NOMO-1 (cell line): ENCODE measurements around the gene LRPAP1.
"Not testable (repeated sequence)": the region's sequence is repeated elsewhere in the genome, so short reads cannot be mapped to it uniquely, and the experiment has no call there.

Experiments
- DNase-seq, 2 experiments: peaks; one replicate each; lab custom pipeline; 2025; ENCODE audit not compliant: unreplicated experiment in 2 of 2; lab: John Stamatoyannopoulos, UW

The LRPAP1 gene

GRCh38 chr4:3562127-3562526 lies 29.9 kb upstream of the LRPAP1 start:
- DNase-seq = not testable (repeated sequence)

GRCh38 chr4:3560465-3560864 lies 28.2 kb upstream of the LRPAP1 start:
- not testable (repeated sequence) for DNase-seq

GRCh38 chr4:3559381-3560290 lies 27.4 kb upstream of the LRPAP1 start:
- not testable (repeated sequence) for DNase-seq

GRCh38 chr4:3558514-3558836 lies 26.3 kb upstream of the LRPAP1 start:
- not testable (repeated sequence) for DNase-seq

GRCh38 chr4:3557676-3558513 lies 25.7 kb upstream of the LRPAP1 start:
- DNase-seq = not testable (repeated sequence)

GRCh38 chr4:3557088-3557492 lies 24.9 kb upstream of the LRPAP1 start:
- DNase-seq = peak; percentile 89 to 95

- not testable (repeated sequence) for DNase-seq
These were observed 24.1 kb upstream of the LRPAP1 start for GRCh38 chr4:3556244-3556867.

- DNase-seq = not testable (repeated sequence)
These were observed 23.3 kb upstream of the LRPAP1 start for GRCh38 chr4:3555459-3556070.

- DNase-seq = not testable (repeated sequence)
These were observed 19.1 kb upstream of the LRPAP1 start for GRCh38 chr4:3551366-3551765.

GRCh38 chr4:3550792-3551325 lies 18.6 kb upstream of the LRPAP1 start:
- not testable (repeated sequence) for DNase-seq

- DNase-seq = not testable (repeated sequence)
These were observed 17.8 kb upstream of the LRPAP1 start for GRCh38 chr4:3550041-3550440.

- DNase-seq = not testable (repeated sequence)
These were observed 17.4 kb upstream of the LRPAP1 start for GRCh38 chr4:3549694-3550001.

- DNase-seq = not testable (repeated sequence)
These were observed 16.9 kb upstream of the LRPAP1 start for GRCh38 chr4:3548991-3549693.

- not testable (repeated sequence) for DNase-seq
These were observed 14.5 kb upstream of the LRPAP1 start for GRCh38 chr4:3546721-3547120.

GRCh38 chr4:3545351-3545750 lies 13.1 kb upstream of the LRPAP1 start:
- not testable (repeated sequence) for DNase-seq

- not testable (repeated sequence) for DNase-seq
These were observed 12.2 kb upstream of the LRPAP1 start for GRCh38 chr4:3544259-3545025.

- DNase-seq = not testable (repeated sequence)
These were observed 11.2 kb upstream of the LRPAP1 start for GRCh38 chr4:3543415-3543814.

GRCh38 chr4:3538906-3539305 lies 6.7 kb upstream of the LRPAP1 start:
- DNase-seq = not testable (repeated sequence)

- not testable (repeated sequence) for DNase-seq
These were observed 3.6 kb upstream of the LRPAP1 start for GRCh38 chr4:3535812-3536211.
